Measurements from ENCODE around the gene IFI44.
A peak's percentile ranks its signal among the peaks of the same experiment; 100 is the strongest.

IFI44 gene, protein sequence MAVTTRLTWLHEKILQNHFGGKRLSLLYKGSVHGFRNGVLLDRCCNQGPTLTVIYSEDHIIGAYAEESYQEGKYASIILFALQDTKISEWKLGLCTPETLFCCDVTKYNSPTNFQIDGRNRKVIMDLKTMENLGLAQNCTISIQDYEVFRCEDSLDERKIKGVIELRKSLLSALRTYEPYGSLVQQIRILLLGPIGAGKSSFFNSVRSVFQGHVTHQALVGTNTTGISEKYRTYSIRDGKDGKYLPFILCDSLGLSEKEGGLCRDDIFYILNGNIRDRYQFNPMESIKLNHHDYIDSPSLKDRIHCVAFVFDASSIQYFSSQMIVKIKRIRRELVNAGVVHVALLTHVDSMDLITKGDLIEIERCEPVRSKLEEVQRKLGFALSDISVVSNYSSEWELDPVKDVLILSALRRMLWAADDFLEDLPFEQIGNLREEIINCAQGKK

GRCh38 chr1:78649628-78650027, at the start of gene IFI44:
IFI44 (plus strand) TSS chr1:78649831; CDS start chr1:78650196, 365 bp downstream.
- no peak for DNase-seq (ENCODE audit: low spot score)

- no peak for DNase-seq (ENCODE audit: low spot score)
Measured at GRCh38 chr1:78601068-78601467, 48.6 kb upstream of the IFI44 start.

- no peak for DNase-seq (ENCODE audit: low spot score)
Measured at GRCh38 chr1:78603206-78603605, 46.4 kb upstream of the IFI44 start.

GRCh38 chr1:78604643-78605042, 45.0 kb upstream of the IFI44 start:
- DNase-seq (ENCODE audit: low spot score) = no peak

DNA sequence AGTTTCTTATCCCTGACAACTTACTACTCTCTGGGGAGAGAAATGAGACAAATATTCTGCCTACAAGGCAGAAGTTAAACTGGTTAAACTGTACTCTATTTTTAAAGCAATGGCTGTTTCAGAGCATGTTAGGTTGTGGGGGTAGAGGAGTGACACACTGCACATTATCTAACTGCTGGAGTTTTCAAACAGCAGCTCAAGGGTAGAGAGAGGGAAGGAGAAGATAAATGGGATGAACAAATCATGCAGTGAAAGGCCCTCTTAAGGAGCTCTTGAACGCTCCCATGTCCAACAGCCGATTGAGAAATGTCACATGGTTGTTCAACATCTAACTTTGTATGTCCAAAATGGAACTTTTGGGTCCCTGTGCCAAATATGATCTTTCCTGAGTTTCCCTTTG, 43.4 kb upstream of the IFI44 start:
- DNase-seq (ENCODE audit: low spot score) = no peak

DNA sequence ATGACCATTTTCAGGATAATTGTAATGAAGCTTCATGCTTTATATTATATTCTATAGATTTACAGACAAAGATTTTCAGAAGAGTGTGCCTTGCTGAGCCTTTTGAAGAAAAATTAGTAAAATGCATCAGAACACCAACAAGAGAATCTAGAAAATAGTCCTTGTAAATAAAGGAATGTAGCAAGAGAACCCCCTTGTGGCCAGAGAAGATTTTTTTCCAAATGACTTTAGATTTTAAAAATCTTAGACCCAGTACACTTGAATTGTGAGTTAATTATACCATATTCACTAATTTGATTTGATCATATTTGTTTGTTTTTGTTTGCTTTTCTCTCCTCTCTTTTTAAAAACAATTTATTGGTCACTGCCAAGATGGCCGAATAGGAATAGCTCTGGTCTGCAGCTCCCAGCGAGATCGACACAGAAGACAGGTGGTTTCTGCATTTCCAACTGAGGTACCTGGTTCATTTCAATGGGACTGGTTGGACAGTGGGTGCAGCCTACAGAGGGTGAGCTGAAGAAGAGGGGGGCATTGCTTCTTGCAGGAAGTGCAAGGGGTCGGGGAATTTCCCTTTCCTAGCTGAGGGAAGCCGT, 42.2 kb upstream of the IFI44 start:
- no peak for DNase-seq (ENCODE audit: low spot score)

DNA sequence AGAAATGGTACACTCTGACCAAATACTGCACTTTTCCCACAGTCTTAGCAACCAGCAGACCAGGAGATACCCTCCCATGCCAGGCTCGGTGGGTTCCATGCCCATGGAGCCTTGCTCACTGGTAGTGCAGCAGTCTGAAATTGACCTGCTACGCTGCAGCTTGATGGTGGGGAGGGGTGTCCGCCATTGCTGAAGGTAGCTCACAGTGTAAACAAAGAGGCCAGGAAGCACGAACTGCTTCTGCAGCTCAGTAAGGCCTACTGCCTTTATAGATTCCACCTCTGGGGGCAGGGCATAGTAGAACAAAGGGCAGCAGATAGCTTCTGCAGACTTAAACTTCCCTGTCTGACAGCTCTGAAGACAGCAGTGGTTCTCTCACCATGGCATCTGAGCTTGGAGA, 41.7 kb upstream of the IFI44 start:
- DNase-seq (ENCODE audit: low spot score) = no peak

DNA sequence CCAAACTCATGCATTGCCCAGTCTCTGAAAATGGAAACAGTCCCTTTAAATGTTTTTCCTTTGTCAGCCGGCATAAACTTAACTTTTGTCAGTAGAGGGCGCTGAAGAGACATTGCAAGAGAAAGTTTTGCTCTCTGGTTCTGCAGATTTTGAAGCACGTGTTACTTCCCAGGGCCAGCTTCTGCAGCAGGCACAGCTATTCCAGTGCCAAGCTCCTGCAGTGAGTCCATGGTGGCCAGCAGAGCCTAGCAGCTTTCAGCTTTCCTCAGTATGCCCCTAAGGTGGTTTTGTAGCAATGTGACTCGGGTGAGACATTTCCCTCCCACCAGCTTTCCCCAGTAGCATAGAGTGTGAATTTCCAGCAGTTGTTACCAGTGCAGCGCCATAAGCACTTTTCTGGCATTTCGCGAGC, 32.0 kb upstream of the IFI44 start:
- DNase-seq (ENCODE audit: low spot score) = peak; percentile 7

- no peak for DNase-seq (ENCODE audit: low spot score)
Measured at GRCh38 chr1:78619032-78619431, 30.6 kb upstream of the IFI44 start.

- no peak for DNase-seq (ENCODE audit: low spot score)
Measured at GRCh38 chr1:78619446-78619802, 30.2 kb upstream of the IFI44 start.

GRCh38 chr1:78619803-78620579, 29.6 kb upstream of the IFI44 start, which contains the start of gene IFI44L:
IFI44L (plus strand) TSS chr1:78620448; CDS start chr1:78627916, 7,468 bp downstream.
- DNase-seq (ENCODE audit: low spot score) = no peak

DNA sequence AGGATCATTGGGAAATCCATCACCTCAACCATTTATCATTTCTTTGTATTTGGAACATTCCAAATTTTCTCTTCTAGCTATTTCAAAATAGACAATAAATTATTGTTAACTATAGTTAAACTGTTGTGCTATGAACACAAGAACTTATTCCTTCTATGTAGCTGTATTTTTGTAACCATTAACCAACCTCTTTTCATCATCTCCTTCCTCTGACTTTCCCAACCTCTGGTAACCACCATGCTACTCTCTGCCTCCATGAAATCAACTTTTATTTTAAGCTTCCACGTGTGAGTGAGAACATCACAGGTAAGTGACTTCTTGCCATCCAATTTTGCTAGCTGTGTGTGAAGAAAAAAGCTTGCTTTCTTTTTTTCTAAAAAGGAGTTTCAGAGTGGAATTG, 29.0 kb upstream of the IFI44 start:
- DNase-seq (ENCODE audit: low spot score) = no peak

DNA sequence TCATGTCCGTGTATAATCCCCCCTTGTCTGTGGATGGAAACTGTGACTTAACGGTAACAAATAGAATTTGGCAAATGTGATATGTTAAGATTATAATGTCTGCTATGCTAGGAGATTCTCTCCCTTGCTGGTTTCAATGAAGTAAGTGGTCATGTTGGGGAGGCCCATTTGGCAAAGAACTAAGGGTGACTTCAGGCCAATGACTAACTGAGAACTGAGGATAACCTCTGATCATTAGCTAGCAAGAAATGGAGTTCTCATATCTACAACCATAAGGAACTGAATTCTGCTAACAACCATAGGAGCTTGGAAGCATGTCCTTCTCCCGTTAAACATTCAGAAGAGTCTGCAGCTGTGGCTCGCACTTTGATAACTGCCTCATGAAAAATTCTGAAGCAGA, 27.1 kb upstream of the IFI44 start:
- DNase-seq (ENCODE audit: low spot score) = no peak

DNA sequence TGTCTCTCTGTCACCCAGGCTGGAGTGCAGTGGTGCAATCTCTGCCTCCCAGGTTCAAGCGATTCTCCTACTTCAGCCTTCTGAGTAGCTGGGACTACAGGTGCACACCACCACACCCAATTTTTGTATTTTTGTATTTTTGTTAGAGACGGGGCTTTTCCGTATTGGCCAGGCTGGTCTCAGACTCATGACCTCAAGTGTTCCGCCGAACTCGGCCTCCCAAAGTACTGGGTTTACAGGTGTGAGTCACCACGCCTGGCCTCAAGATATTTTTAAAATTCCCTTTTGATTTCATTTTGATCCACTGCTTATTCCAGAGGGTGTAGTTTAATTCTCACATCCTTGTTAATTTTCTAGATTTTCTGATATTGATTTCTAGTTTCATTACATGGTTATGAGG, 25.6 kb upstream of the IFI44 start:
- DNase-seq (ENCODE audit: low spot score) = no peak

DNA sequence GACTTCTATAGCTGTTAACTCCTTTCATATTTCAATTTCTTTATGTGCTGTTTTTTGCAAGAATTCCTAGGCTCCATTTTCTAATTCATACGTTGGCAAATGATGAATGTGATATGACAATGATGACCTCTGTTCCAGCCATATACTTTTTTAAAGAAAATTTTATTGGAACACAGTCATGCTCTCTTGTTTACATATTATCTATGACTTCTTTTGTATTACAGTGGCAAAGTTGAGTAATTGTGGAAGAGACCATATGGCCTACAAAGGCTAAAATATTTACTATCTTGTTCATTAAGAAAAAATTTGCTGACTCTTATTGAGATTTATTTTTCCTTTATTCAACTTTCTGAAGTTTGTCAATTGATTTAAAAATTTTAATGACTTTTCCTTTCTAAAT, 22.3 kb upstream of the IFI44 start:
- no peak for DNase-seq (ENCODE audit: low spot score)

GRCh38 chr1:78630600-78630999, 19.0 kb upstream of the IFI44 start:
- DNase-seq (ENCODE audit: low spot score) = no peak

DNA sequence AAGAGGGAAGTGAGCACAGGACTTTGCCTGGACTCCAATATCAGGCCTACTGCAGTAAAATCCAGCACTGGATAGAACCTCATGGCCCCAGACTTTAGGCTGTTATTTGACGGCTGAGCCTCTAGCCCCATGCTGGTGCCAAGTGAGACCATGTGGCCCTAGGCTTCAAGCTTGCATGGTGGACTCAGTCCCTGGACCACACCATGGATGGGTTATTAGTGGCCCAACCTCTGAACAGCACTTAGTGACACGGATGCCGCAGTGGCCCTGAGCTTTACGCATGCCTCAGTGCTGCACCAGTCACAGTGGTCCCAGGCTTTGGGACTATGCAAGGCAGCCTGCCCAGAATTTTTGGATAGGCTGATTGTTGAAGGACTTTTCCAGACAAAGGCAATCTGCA, 16.4 kb upstream of the IFI44 start:
- no peak for DNase-seq (ENCODE audit: low spot score)

DNA sequence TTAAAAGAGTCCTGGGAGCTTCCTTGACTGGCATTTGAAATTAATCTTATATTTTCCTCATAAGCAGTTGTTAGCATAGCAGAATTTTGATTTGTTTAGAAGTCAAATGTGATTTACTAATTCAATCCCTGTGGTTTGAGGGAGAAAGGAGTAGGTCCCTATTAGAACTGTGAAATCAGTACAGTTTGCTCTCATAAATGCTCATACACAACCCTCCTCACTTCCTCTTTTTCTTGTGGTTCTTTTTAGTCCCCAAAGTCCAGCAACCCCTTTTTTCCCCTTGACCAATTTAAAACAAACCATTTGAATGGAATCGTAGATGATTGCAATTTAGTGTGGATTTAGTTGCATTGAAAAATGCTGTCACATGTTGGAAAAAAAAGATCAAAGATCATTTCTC, 9.2 kb upstream of the IFI44 start:
- no peak for DNase-seq (ENCODE audit: low spot score)

DNA sequence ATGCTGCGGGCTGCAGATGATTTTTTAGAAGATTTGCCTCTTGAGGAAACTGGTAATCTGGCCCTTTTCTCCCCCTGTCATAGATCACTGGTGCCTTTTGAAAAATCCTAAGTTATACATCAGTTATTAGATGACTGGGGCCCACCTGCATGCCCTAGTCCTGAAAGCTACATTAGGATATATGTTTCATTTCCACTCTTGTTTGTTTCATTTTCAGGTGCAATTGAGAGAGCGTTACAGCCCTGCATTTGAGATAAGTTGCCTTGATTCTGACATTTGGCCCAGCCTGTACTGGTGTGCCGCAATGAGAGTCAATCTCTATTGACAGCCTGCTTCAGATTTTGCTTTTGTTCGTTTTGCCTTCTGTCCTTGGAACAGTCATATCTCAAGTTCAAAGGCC, 8.1 kb upstream of the IFI44 start:
- DNase-seq (ENCODE audit: low spot score) = no peak

- DNase-seq (ENCODE audit: low spot score) = no peak
Measured at GRCh38 chr1:78645723-78646122, 3.9 kb upstream of the IFI44 start.

DNA sequence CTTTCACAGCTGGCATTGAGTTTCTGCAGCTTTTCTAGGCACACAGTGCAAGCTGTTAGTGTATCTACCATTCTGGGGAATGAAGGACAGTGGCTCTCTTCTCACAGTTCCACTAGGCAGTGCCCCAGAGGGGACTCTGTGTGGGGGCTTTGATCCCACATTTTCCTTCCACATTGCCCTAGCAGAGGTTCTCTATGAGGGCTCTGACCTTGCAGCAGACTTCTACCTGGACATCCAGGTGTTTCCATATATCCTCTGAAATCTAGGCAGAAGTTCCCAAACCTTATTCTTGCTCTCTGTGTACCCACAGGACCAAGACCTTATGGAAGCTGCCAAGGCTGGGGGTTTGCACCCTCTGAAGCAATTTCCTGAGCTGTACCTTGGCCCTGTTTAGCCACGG, 2.4 kb upstream of the IFI44 start:
- no peak for DNase-seq (ENCODE audit: low spot score)

- DNase-seq (ENCODE audit: low spot score) = no peak
Measured at GRCh38 chr1:78650114-78650660, 556 bp downstream of the IFI44 start.

GRCh38 chr1:78651241-78651640, 1.6 kb downstream of the IFI44 start:
- DNase-seq (ENCODE audit: low spot score) = no peak
